Fibroblast of the aortic adventitia (primary cell): ENCODE data around the gene SMCP. TPM values are rescaled to one million over a fixed set of nuclear protein-coding genes. Genes with fewer than 3 reads are reported as not detected.

Experiments used
- DNase-seq: peaks from one replicate; pipeline ENCODE4 v3.0.0-alpha.2; 2010; ENCODE audit warnings: low read depth
- H3K4me3 ChIP-seq: 2 replicates; pipeline ENCODE4 v1.5.1; 2011; ENCODE audit warnings: low read depth, mild to moderate bottlenecking, control low read depth, low read length, moderate library complexity
- CTCF ChIP-seq: IDR thresholded peaks from 2 replicates; pipeline ENCODE4 v1.5.1; 2011; ENCODE audit warnings: mild to moderate bottlenecking, low read length, control low read depth, inconsistent platforms; ENCODE audit not compliant: insufficient read depth
- total RNA-seq: library from RNA; depleted of rRNA; stranded (reverse); fragments of >200 nt; gene quantifications from 2 replicates; pipeline ENCODE4 v1.2.3, GENCODE V29; 2012; ENCODE audit warnings: low replicate concordance

Gene SMCP
- total RNA-seq, 1 donor: not detected

DNA sequence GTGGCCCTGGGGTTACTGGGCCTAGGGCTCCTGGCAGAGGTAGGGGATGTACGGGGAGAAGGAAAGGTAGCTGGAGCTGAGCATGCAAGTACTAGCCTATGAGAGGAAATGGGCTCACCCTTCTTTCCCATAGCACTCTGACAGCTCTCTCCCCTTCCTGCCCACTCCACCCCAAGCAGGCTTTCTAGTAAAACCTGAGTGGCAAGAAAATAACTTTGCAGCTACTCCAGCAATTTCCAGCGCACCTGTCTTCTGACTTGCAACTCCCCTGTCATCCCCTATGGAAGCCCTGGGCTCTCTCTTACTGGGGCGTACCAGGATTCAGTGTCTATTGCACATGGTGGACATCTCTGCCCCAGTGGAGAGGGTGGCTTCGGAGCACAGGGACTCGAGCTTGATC, 23.5 kb downstream of the SMCP start:
- DNase-seq: no peak
- no peak overlapping the region for H3K4me3 ChIP-seq
- TF ChIP-seq CTCF: no peak

DNA sequence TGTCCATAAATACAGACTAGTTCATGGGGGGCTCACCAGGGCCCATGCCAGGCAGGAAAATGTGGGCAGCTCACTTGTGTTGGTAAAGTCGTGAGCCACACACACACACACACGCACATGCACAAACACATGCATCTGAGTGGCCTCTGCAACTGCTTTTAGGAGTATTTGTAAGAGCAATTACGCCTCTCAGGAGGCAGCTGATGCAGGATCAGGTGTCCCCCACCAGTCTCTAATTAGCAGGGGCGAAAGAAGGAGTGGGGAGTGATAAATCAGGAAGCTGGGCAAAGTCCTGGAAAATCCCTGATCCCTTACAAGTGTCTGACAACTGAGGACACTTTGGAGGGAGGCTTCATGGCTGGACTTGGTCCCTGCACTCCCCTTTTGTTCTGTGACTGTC, 24.5 kb downstream of the SMCP start:
- no peak for DNase-seq
- no peak overlapping the region for H3K4me3 ChIP-seq
- no peak for TF ChIP-seq CTCF

DNA sequence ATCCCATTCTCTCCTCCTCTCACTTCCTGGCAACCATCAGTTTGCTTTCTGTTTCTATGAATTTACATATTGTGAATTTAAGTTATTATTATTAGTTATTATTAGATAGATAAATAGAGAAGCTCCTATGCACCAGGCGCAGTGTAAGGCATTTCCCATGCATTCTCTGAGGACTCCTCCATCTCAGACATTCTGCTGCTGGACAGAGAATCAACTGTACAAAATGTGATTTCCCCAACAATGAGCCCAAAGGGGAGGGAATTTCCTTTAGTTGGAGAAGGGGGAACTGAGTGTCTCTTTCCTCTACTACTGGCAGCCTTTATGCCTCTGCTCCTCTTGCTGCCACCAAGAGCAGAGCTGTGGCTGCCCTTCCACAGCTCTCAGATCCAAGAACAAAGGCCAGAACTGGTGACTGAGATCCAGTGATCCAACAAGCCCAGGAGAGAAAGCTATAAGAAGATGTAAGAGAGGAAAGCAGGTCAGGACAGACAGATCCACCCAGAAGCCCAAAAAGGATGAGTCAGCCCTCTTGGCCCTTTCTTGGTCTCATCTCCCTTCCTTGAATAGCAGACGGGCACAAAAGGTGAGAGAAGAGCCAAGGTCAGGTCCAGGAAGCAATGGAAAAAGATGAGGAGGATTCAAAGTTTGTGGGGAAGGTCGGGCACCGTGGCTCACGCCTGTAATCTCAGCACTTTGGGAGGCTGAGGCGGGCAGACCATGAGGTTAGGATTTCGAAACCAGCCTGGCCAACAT, 26.7 kb downstream of the SMCP start:
- TF ChIP-seq CTCF: no peak
- H3K4me3 ChIP-seq: no peak overlapping the region
- DNase-seq: no peak

DNA sequence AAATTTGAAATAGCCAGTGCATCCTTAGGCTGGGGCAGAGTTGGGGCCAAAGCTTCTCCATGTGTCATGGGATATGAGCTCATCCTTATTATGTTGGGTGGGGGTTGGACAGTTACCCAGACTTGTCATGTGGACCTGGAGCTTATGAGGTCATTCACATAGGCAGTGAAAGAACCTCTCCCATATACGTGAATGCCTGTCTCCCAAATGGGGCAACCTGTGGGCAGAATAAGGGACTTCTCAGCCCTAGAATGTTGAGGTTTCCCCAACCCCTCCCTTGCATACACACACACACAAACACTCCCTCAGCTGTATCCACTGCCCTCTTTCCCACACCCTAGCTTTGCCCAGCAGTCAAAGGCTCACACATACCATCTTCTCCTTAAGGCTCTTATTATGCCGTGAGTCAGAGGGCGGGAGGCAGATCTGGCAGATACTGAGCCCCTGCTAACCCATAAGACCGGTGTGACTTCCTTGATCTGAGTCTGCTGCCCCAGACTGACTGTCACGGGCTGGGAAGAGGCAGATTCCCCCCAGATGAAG, 28.0 kb downstream of the SMCP start:
- no peak for TF ChIP-seq CTCF
- peak; percentile 47 for DNase-seq
- no peak overlapping the region for H3K4me3 ChIP-seq

GRCh38 chr1:152907686-152908601, 29.8 kb downstream of the SMCP start, which contains the start of gene IVL:
TSS of gene IVL (plus strand) at chr1:152908546. CDS start at chr1:152909798, 1,252 bp downstream.
- no peak within 1 kb of the TSS for H3K4me3 ChIP-seq
- no peak for TF ChIP-seq CTCF
- DNase-seq: no peak

DNA sequence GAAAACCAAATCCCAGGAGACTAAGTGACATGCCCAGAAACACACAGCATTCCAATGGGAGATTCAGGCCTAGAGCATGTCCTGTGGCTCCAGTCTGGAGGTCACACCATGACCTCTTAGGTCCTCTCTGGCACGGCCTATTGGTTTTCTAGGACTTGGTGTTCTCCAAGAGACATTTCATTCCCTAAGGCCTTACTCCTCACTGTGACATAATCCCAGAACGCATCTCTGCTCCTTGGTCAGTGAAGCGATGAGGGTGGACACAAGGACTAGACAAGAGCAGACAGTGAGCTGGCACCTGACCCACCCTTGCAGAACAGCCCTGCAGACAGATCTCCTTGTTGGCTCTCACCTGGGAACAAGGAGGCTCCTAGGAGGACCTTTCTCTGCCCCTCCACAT, 31.1 kb downstream of the SMCP start:
- no peak for TF ChIP-seq CTCF
- DNase-seq: no peak

More for the DNA sequence above, 31.1 kb downstream of the SMCP start:
- no peak overlapping the region for H3K4me3 ChIP-seq
